ENCODE data around the gene RPS8.
"Not testable (repeated sequence)": the region's sequence is repeated elsewhere in the genome, so short reads cannot be mapped to it uniquely, and the experiment has no call there.

RPS8 gene

DNA sequence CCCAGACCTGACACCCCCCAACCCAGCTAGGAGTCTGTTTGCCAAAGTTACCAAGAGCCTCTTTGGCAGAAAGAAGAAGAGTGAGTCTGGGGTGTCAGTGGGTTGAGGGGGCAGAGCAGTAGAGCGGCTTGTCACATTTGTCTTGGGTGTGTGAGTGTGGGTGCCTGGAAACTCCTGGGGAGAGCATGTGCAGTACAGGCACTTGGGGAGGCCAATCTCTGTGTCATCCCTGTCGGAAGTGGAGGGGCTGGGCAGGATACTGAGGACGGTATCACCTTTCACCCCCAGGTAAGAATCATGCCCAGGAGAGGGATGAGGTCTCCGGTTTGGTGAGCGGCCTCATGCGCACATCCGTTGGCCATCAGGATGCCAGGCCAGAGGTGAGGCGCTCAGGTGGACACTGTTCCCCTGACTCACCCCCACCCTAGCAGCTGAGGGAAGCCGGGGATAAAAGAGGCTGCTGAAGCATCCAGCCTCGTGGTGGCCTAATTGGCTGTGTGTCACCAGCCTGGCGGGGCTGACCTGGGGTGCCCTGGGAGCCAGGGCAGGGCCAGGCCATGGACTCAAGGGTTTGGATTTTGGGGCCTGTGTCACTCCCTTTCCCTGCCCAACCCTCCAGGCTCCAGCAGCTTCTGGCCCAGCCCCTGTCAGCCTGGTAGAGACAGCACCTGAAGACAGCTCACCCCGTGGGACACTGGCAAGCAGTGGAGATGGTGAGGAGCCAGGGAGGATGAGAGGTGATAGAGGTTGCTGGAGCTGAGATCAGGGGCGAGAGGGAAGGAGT, 28.2 kb downstream of the RPS8 start:
- DNase-seq, result no peak

DNA sequence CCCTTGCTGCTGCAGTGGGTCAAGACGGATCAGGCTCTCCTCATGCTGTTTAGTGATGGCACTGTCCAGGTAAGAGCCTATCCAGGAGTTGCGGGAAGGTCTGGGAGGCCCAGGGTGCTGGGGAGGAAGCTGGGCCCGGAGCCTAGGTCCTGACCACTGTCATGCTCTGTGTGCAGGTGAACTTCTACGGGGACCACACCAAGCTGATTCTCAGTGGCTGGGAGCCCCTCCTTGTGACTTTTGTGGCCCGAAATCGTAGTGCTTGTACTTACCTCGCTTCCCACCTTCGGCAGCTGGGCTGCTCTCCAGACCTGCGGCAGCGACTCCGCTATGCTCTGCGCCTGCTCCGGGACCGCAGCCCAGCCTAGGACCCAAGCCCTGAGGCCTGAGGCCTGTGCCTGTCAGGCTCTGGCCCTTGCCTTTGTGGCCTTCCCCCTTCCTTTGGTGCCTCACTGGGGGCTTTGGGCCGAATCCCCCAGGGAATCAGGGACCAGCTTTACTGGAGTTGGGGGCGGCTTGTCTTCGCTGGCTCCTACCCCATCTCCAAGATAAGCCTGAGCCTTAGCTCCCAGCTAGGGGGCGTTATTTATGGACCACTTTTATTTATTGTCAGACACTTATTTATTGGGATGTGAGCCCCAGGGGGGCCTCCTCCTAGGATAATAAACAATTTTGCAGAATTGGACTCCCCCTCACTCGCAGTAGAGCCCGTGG, 30.1 kb downstream of the RPS8 start:
- DNase-seq, result no peak

DNA sequence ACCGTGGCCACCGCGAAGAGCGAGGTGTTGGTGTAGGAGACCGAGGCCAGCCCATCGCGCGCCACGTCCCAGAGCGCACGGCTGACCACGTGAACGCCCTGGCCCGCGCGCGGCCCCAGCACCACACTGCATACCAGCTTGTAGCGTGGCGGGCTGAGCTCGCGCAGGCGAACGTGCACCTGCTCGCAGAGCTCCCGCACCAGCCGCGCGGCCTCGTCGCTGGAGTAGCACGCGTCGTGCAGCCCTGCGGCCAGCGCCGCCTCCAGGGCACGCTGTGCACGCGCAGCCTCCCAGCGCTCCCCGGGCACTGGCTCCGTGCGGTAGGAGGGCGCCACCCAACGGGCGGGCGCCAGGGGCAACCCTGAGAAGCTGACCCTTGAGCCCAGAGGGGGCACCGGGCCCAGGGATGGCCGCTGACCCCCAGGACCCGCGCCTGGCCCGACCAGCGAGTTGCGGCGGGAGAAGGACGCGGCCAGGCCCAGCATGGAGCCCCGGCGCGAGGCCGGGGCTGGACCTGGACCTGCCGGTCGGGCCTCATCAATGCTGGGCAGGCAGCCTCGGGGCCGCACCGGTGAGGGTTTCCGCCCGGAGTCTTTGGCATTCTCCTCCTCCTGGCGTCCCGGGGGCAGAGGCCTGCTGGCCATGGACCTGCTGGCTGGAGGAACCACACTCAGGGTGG, 30.8 kb downstream of the RPS8 start:
- DNase-seq, result no peak

DNA sequence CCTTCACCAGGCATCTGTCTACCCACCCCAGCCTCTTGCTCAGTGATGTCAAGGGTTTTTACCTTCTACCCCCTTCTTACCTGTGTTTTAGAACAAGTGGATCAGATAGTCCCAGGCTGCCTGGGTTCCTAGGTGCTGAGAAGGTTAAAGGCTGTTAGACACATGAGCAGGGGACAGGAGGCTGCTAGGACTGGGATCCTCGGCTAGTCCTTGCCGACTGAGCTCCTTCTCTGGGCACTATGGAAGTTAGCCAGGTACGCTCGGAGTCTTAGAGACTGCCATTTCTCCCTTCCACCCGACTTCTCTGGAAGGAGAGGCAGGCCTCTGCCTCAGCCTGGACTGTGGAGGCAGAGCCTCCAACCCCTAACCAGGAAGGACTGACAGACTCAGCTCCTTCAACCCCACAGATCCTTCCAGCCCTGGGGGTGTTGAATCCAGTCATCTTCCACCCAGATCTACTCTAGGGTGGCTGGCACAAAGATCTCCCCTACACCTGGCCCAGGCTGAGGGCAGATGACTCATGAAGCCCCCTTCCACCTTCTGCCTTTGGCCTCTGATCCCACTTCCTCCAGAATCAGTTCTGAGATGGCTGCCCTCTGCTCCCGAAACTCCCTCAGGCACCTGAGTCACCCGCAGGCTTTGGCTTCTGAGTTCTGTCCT, 31.5 kb downstream of the RPS8 start, which contains the start of gene DYNLT4:
Gene DYNLT4 (minus strand): TSS at position 648 of the 660 bp plus-strand sequence. CDS start 683 bp downstream, outside the sequence.
- DNase-seq, result no peak

DNA sequence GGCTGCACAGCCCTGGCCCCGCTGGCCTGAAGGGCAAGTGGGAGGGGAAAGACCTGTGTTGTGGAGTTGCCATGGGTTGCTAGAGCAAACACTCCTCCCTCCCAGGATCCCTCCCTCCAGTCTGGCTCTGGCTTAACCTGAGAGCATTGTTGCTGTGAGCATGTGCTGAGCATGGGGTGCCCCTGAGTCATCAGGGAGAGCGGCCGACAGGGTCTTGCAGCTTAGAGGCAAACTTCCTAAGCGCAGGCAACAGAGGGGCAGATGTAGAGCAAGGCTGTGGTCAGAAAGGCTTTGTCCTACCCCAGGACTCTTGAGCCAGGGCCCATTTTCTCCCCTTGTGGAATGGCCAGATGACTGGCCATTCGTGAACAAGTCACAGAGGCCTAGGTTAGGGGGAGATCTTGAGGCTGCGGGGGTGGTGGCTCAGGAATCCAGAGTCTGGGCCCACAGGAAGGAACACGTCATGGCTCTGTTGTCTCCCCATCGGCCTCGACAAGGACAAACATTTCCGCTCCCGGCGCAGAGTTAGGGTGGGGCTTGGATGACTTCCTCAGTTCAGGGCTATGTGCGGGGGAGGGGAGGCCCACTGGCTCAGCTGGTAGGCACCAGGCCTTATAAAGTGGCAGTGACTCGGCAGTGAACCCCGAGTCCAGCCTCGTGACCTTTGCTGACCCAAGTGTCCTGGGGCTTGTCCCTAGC, 32.2 kb downstream of the RPS8 start:
- peak; percentile 94 for DNase-seq

DNA sequence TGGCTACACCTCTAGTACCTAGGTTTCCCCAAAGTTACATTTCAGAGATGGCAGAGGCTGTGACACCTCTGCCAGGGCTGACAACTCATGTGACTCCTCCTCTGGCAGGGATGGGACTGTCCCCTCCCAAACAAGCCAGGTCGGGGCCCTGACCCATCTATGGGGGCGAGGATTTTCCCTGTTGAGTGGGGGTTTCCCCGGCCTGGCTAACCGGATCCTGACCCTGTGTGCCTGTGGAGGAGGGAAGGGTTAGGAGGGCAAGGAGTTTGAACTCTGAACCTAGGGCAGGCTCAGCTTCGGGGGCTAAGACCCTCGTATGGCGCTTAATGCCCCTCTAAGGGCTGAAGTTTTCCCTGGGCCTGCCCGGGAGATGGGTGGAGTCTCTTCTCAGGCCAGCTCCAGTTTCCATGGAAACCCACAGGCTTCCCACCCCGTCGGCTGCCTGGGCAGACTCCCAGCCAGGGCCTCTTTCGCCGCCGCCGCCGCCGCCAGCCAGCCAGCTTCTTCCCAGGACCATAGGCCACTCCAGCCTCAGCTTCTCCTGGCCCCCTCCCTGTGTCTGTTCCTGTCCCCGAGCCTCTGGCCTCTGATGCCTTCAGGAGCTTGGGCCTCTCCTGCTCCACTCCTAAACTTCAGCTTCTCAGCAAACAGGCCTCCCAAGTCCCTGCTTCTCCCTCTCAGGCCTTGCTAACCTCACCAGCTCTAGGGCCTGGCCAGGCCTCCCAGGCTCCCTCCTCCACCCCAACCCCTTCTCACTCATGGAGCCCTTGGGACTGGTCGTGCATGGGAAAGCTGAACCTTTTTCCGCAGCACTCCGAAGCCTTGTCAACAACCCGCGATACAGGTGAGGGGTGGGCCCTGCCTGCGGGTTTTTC, 33.0 kb downstream of the RPS8 start, which contains the start of gene BTBD19:
Gene BTBD19 (plus strand): TSS at position 461 of the 875 bp plus-strand sequence. CDS start 298 bp downstream, at position 759.
- DNase-seq, result peak; percentile 88

DNA sequence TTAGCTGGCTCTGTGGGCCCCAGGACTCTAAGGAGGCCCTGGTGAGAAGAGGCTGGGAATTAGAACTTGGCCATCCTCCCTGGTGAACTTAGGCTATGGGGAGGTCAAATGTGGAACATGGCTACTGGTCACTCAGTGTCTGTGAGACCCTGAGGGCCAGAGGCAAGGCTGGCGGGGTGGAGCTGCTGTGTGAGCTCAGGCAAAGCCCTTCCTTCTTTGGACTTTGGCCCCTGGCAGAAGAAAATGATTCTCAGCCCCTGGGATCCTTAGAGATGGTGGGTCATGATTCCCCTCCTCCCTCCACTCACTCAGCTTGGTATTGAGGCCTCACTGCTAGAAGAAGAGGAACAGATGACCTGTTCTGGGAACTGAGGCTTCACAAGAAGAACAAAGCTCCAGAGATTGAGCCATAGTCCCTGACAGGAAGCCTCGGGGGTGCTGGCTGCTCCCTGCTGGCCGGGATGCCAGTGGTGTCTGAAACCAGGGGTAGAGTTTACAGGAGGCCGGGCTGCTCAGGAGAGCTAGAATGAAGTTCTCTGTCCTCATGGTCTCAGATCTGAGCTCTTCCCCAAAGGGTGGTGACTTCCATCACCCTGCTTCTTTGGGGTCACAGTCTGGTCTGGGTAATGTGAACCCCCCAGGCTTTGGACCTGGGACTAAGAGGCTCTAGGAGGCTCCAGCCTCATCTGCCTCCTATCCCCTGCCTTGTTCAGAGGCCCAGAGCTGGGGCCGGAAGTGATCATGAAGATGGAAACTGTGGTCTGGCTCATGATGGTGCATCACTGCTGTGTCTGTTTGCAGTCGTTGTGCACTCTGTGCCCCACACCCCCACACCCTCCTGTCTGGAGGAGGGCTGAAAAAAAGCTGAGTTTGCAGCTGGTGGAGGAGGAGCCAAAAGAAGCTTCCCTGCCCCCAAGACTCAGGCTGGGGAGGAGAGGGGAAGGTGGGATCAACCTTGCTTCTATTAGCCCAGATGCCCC, 33.9 kb downstream of the RPS8 start:
- DNase-seq, result peak; percentile 90

DNA sequence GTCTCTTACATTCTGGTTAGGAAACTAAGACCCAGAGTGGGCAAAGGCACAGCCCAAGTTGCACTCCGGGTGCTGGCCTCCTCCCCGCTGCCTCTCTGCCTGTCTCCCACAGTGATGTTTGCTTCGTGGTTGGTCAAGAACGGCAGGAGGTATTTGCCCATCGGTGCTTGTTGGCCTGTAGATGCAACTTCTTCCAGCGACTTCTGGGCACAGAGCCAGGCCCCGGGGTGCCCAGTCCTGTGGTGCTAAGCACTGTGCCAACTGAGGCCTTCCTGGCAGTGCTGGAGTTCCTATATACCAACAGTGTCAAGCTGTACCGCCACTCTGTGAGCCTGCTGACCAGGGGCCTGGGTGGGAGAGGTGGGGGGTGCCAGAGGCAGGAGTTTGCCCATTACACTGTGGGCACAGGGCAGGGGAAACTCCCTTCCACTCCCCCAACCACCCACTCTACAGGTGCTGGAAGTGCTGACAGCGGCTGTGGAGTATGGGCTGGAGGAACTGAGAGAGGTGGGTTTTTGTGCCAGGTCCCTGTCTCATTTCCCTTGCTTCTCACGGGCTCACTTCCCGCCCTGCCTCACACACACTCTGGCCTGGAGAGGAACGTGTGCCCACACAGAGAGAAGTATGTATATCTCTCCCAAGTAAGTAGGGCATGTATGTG, 34.9 kb downstream of the RPS8 start:
- peak; percentile 64 for DNase-seq

DNA sequence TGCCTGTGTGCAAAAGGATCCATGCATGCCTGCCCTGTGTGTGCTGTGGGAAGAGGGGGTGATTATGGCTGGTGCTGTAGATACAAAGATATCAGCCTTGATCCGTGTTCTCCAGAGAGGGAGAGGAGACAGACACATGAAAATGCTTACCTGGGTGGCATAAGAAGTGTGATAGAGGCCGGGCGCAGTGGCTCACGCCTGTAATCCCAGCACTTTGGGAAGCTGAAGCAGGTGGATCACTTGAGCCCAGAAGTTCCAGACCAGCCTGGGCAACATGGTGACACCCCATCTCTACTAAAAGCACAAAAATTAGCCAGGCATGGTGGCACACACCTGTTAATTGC, 35.4 kb downstream of the RPS8 start:
- not testable (repeated sequence) for DNase-seq

DNA sequence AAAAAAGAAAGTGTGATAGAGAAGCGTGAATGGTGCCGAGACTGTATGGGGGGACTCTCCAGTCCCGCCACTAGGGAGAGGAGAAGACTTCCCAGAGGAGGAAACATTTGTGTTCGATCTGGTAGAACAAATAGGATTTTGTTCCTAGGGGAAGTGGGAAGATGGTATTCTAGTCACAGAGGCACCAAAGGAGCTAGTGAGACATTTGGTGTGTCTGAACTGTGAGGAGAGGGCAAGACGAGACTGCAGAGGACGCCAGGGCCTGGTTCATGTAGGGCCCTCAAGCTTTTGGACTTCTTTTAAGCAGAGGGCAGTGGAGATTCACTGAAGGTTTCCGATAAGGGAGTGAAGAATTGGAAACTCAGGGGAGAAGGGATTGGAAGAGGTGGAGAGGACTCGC, 35.9 kb downstream of the RPS8 start:
- no peak for DNase-seq

DNA sequence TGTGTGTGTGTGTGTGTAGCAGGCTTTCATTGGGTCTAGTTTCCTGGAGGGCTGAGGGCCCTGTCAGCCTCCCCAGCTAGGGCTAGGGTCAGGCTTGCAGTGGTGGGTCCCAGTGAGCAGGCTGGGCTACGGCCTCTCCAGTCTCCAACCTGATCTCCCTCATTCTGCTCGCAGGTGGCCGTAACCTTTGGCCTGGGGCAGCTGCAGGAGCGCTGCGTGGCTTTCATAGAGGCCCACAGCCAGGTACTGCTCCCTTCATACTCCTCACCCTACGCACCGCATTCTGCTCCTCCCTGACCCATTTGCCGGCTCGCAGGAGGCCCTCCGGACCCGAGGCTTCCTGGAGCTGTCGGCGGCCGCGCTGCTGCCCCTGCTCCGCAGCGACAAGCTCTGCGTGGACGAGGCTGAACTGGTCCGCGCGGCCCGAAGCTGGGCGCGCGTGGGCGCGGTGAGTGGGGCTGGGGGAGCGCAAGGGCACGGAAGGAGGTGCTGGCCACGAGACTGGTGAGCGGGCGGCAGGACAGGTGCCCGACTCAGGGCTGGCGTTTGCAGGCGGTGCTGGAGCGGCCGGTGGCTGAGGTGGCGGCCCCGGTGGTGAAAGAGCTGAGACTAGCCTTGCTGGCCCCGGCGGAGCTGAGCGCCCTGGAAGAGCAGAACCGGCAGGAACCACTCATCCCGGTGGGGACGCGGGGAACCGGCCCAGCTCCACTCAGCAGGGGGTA, 37.6 kb downstream of the RPS8 start:
- DNase-seq, result no peak

DNA sequence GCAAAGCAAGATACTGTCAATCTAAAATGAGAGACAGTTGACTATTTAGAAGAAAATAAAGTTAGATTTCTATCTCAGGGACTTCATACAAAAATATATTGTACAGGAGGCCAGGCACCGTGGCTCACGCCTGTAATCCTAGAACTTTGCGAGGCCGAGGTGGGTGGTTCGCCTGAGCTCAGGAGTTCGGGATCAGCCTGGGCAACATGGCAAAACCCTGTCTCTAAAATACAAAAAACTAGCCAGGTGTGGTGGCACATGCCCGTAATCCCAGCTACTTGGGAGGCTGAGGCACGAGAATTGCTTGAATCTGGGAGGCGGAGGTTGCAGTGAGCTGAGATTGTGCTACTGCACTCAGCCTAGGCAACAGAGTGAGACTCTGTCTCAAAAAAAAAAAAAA, 40.6 kb downstream of the RPS8 start:
- DNase-seq, result not testable (repeated sequence)

DNA sequence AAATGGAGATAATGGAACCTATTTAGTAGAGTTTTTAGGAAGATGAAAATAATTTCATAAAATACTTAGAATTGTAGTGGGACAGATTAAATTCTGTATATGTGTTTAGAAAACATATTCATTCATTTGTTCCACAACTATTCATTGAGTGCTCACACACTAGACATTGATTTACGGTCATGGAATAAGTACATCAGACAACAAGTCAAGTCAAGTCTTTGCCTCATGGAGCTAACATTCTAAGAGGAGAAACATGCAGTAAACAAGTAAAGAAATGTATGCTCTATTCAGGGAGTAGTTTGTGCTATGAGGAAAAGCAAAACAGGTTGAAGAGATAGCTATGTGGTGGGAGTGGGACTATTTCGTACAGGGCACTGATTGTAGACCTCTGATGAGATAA, 42.0 kb downstream of the RPS8 start:
- no peak for DNase-seq

DNA sequence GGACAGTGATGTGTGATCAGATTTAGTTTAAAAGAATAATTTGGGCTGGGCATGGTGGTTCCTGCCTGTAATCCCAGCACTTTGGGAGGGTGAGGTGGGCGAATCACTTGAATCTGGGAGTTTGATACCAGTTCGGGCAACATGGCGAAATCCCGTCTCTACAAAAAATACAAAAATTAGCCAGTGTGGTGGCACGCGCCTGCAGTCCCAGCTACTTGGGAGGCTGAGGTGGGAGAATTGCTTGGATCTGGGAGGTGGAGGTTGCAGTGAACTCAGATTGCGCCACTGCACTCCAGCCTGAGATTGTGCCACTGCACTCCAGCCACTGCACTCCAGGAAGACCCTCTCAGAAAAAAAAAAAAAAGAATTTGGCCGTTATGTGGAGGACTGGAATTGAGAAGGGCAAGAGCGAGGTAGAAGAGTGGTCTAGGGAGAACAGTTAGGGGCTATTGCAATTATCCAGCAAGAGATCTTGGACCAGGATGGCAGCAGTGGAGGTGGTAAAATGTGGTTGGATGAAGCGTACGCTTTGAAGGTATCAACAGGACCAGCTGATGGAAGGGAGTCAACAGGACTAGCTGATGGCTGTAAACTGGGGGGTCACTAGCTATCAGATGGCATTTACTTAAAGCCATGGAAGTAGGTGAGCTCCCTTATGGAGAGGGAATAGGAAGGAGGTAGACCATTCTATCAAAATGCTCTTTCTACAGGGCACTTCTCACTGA, 42.6 kb downstream of the RPS8 start:
- DNase-seq, result no peak

DNA sequence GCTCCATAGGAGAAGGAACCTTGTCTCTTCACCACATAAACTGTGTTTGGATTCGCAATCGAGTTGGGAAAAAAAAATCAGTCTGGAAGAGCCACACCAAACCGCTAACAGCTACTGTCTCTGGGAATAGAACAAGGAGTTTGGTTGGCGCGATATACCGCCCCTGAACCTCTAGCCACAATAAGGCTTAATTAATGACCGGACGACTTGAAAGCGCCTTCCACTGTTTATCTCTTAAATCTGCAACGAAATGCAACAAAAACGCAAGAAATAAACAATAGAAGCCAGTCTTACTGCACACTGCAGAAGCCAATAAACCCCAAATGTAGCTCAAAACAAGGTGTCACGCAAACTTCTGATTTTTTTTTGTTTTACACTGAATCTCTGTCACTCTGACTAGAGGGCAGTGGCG, 43.9 kb downstream of the RPS8 start:
- DNase-seq, result no peak

DNA sequence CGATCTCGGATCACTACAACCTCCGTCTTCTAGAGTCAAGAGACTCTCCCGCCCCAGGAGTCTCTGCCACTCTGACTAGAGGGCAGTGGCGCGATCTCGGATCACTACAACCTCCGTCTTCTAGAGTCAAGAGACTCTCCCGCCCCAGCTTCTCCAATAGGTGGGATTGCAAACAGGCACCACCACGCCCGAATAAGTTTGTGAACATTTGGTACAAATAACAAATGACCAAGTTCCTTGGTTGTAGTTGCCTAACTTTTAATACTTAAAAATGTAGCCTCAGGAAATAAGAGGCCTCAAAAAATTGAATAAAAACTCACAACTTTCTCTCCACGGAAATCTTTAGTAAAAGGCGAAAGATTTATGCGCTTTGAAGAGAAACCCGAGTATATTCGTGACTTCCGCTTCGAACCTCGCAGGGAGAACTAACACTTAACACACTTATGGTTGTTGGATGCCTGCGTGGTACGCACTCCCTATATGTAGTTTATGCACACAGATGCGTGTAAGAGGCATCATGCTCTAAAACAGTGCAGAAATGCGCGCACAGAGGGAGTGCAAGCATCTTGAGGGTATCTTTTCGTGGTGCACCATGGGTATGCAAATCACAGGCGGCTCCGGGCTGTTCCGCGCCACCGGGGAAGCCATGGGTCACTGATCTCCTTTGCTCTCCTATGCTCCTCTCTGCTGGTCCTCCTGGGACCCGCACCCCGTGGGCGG, 44.4 kb downstream of the RPS8 start:
- peak; percentile 89 for DNase-seq
